Subcutaneous adipose tissue (tissue), 4 donors: ENCODE results near the gene SLC22A4. TPM values are rescaled to one million over a fixed set of nuclear protein-coding genes. Genes with fewer than 3 reads are reported as not detected.

Source experiments
- CTCF ChIP-seq: fragments of 450-650 bp; IDR thresholded peaks from one replicate; pipeline ENCODE4 v1.5.1; 2016; ENCODE audit warnings: low read depth, mild to moderate bottlenecking, control low read depth, antibody characterized with exemption, moderate library complexity
- total RNA-seq, 4 donors: library from RNA; depleted of rRNA; stranded (reverse); fragments of >200 nt; gene quantifications; one replicate each; pipeline ENCODE4 v1.1.0, GENCODE V29; 2016

SLC22A4 gene
- total RNA-seq, 4 donors from 2014 or later = 0.33 to 1.2 (median 0.66) TPM; not detected in 1

GRCh38 chr5:132384506-132385050 is 90.4 kb downstream of the SLC22A4 start:
- TF ChIP-seq CTCF = no peak

- TF ChIP-seq CTCF = no peak
Measured at GRCh38 chr5:132385326-132386105, 91.3 kb downstream of the SLC22A4 start.

GRCh38 chr5:132386644-132387286 is 92.6 kb downstream of the SLC22A4 start:
- no peak for TF ChIP-seq CTCF

- TF ChIP-seq CTCF = no peak
Measured at GRCh38 chr5:132387640-132388117, 93.5 kb downstream of the SLC22A4 start.

GRCh38 chr5:132388244-132389050 is 94.3 kb downstream of the SLC22A4 start:
- no peak for TF ChIP-seq CTCF

- TF ChIP-seq CTCF = no peak
Measured at GRCh38 chr5:132389051-132389331, 94.8 kb downstream of the SLC22A4 start.
